Measurements from ENCODE around the gene SEMA6B. TPM values are rescaled to one million over a fixed set of nuclear protein-coding genes. Genes with fewer than 3 reads are reported as not detected.

The SEMA6B gene
- total RNA-seq, 2 donors from 2014 or later = 3.9 to 10.8 TPM

DNA sequence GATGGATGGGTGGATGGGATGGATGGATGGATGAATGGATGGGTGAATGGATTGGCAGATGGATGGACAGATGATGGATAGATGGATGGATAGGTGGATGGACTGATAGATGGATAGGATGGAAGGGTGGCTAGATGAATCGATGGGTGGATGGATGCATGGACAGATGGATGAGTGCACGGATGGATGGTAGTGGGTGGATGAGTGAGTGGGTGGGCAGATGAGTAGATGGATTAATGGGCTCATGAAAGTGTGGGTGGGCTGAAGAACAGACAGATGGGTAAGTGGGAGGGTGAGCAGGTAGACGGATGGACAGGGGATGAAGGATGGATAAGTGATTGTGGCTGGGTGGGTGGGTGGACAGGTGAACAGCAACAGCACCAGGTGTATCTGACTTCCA lies 5.7 kb downstream of the SEMA6B start:
- Histone ChIP-seq H3K4me3 (no peak overlapping the region), H3K4me1 (peaks cover 0 to 15% of the 10 kb centered on the region in 2 donors), H3K27me3 (no peaks in the 10 kb centered on the region), H3K27ac (no peak overlapping the region), H3K36me3 (peaks cover 14% of the 10 kb centered on the region), H3K9me3 (no peaks in the 10 kb centered on the region)
- TF ChIP-seq, protein P1, sequence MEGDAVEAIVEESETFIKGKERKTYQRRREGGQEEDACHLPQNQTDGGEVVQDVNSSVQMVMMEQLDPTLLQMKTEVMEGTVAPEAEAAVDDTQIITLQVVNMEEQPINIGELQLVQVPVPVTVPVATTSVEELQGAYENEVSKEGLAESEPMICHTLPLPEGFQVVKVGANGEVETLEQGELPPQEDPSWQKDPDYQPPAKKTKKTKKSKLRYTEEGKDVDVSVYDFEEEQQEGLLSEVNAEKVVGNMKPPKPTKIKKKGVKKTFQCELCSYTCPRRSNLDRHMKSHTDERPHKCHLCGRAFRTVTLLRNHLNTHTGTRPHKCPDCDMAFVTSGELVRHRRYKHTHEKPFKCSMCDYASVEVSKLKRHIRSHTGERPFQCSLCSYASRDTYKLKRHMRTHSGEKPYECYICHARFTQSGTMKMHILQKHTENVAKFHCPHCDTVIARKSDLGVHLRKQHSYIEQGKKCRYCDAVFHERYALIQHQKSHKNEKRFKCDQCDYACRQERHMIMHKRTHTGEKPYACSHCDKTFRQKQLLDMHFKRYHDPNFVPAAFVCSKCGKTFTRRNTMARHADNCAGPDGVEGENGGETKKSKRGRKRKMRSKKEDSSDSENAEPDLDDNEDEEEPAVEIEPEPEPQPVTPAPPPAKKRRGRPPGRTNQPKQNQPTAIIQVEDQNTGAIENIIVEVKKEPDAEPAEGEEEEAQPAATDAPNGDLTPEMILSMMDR (IDR thresholded peaks at IDR 0.05) = no peak
- DNase-seq (ENCODE audit: low spot score) = no peak

DNA sequence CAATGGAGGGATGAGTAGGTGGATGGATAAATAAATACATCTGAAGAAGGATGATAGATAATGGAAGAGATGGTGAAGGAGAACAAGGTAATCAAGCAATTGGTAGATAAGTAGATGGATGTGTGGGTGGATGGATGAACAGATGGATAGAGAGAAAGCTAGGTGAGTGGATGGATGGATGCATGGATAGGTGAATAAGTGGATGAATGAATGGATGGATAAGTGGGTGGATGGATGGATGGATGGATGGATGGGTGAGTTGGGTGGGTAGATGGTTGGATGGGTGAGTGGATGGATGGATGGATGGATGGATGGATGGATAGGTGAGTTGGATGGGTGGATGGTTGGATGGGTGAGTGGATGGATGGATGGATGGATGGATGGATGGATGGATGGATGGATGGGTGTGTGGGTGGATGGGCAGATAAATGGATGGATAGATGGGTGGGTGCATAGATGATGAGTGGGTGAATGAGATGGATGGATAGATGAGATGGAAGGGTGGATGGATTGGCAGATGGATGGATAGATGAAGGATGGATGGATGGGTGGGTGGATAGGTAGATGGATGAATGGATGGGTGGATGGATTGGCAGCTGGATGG lies 6.3 kb downstream of the SEMA6B start:
- H3K36me3 ChIP-seq = peaks cover 14% of the 10 kb centered on the region
- no peaks in the 10 kb centered on the region for H3K9me3 ChIP-seq
- DNase-seq (ENCODE audit: low spot score) = no peak
- H3K27me3 ChIP-seq = no peaks in the 10 kb centered on the region
- H3K4me1 ChIP-seq = peaks cover 0 to 13% of the 10 kb centered on the region in 2 donors
- no peak overlapping the region for H3K27ac ChIP-seq
- no peak overlapping the region for H3K4me3 ChIP-seq
- TF ChIP-seq, protein P1 (IDR thresholded peaks at IDR 0.05) = no peak

GRCh38 chr19:4552525-4552819 lies 7.0 kb downstream of the SEMA6B start:
- H3K9me3 ChIP-seq = no peaks in the 10 kb centered on the region
- TF ChIP-seq, protein P1 (IDR thresholded peaks at IDR 0.05) = no peak
- H3K36me3 ChIP-seq = peaks cover 14% of the 10 kb centered on the region
- no peak for DNase-seq (ENCODE audit: low spot score)
- peaks cover 0 to 6% of the 10 kb centered on the region in 2 donors for H3K4me1 ChIP-seq
- no peak overlapping the region for H3K4me3 ChIP-seq
- H3K27ac ChIP-seq = no peak overlapping the region
- H3K27me3 ChIP-seq = no peaks in the 10 kb centered on the region

DNA sequence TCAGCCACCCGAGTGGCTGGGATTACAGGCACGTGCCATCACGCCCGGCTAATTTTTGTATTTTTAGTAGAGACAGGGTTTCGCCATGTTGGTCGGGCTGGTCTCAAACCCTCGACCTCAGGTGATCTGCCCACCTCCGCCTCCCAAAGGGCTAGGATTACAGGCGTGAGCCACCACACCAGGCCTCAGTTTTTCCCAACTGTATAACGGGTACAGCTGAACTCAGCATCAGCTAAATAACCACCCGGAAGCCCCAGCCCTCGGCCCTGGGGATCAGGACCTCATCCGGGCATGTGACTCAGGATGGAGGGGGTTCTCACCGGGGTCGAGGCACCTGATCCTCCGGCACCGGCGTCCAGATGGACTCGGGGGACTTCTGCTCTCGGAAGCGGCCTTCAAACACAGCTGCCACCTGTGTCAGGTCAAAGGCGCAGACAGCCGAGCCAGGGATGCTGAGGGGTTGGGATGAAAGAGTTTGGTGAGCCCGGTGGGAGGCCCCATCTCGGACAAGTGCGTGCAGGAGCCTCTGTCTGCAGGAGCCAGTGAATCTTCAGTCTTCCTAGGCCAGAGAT lies 8.9 kb downstream of the SEMA6B start:
- TF ChIP-seq, protein P1 (IDR thresholded peaks at IDR 0.05) = no peak
- Histone ChIP-seq H3K4me3 (no peak overlapping the region), H3K36me3 (peaks cover 14% of the 10 kb centered on the region), H3K4me1 (no peaks in the 10 kb centered on the region), H3K9me3 (no peaks in the 10 kb centered on the region), H3K27me3 (no peaks in the 10 kb centered on the region), H3K27ac (no peak overlapping the region)
- no peak for DNase-seq (ENCODE audit: low spot score)

DNA sequence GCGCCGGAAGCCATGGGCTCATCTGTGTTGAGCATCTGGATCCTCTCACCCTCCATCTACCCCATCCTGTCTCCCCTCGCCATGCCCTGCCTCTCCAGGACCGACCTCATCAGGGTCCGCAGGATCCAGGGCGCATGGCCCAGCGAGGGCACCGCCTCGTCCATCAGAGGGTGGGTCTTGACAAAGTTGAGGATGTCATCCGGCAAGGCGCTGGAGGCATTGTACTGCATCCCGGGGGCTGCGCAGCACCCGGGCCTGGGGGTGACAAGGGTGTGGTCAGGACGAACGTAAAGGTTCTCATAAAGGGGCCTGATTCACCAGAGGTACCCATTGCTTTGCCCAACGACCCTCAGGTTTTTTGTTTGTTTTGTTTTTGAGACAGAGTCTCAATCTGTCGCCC lies 9.5 kb downstream of the SEMA6B start:
- TF ChIP-seq, protein P1 (IDR thresholded peaks at IDR 0.05) = no peak
- H3K9me3 ChIP-seq = no peaks in the 10 kb centered on the region
- no peaks in the 10 kb centered on the region for H3K4me1 ChIP-seq
- no peak overlapping the region for H3K27ac ChIP-seq
- no peak overlapping the region for H3K4me3 ChIP-seq
- peaks cover 14% of the 10 kb centered on the region for H3K36me3 ChIP-seq
- no peaks in the 10 kb centered on the region for H3K27me3 ChIP-seq
- no peak for DNase-seq (ENCODE audit: low spot score)

DNA sequence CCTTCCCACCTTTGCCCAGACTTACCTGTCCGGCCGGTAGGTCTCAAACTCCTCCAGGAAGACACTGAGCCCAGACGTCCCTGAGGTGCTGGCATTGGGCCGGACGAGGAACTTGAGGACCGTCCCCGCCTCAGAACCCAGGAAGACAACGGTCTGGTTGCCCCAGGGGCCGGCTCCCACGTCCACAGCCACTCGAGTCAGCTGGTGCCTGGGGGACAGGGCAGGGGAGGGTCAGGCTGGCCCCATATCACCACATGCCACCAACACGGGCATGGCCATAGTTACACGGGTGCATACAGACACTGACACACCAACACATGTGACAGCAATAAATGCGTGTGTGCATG lies 11.3 kb downstream of the SEMA6B start:
- no peak overlapping the region for H3K27ac ChIP-seq
- TF ChIP-seq, protein P1 (IDR thresholded peaks at IDR 0.05) = no peak
- peaks cover 14% of the 10 kb centered on the region for H3K36me3 ChIP-seq
- no peak for DNase-seq (ENCODE audit: low spot score)
- H3K9me3 ChIP-seq = no peaks in the 10 kb centered on the region
- no peak overlapping the region for H3K4me3 ChIP-seq
- no peaks in the 10 kb centered on the region for H3K4me1 ChIP-seq
- H3K27me3 ChIP-seq = no peaks in the 10 kb centered on the region

Measured in right atrium auricular region (tissue), 2 donors.